Stimulated activated CD8-positive, alpha-beta memory T cell treated with anti-CD3 and anti-CD28 coated beads, Interleukin-12 subunit alpha, Interleukin-12 subunit beta, amount 100 ng/mL, for 4 hours (primary cell): ENCODE data around the gene PATJ.
"Not testable (repeated sequence)": the region's sequence is repeated elsewhere in the genome, so short reads cannot be mapped to it uniquely, and the experiment has no call there.

Source experiments
- DNase-seq: peaks from one replicate; pipeline ENCODE4 v3.0.0-alpha.2; 2020; ENCODE audit warnings: low read depth

The PATJ gene

DNA sequence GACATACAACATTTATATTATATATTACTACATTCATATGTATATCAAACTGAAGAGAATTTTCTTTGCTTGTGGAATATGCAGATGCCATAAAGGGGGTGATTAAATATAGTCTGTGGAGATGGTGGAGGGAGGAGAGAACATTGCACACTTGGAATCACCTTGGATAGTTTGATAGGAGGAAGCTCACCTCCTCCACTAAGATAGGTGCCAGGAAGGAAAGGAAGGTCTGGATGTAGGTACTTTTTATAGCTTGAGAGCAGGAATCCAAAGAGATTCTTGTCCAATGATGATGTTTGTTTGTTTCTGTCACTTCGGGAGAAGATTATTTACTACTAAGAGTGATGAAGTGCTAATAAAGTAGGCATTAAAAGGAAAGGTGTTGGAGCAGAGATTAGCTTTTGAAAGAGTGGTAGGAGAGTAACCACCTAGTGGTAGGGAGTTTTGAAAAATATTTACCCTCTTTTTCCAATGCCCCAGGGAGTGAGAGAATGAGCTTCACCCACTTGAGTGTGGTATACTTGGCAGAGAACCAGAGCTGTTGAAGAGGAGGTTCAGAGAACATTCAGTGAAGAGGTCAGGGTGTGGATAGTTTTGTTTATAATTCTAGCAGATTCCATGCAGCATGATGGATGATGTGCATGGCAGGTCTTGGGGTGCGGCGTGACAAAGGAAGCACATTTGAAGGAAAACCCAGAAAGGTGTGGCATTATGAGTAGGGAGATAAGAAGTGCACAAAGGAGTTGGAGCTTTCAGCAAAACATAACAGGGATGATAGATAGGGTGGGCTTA, 145.0 kb downstream of the PATJ start:
- no peak for DNase-seq

DNA sequence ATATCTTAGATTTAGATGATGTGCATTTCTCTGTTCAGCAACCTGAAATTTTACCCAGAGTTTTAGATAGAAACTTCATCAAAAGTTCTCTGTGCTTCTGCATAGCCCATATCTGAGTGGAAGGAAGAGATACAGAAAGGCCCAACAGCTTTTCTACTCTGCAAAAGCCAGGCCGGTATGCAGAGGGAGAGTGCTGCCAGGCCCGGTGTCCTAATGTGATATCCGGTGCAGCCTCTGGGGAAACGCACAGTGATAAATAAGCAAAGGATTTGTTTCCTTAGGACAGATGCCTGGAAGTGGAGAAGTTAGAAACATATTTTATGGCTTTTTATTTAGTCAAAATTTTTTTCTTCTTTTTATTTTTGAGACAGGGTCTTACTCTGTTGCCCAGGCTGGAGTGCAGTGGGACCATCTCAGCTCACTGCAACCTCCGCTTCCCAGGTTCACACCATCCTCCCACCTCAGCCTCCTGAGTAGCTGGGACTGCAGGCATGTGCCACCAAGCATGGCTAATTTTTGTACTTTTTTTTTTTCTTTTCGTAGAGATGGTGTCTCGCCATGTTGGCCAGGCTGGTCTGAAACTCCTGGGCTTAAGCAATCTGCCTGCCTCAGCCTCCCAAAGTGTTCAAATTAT, 145.8 kb downstream of the PATJ start:
- DNase-seq = no peak

DNA sequence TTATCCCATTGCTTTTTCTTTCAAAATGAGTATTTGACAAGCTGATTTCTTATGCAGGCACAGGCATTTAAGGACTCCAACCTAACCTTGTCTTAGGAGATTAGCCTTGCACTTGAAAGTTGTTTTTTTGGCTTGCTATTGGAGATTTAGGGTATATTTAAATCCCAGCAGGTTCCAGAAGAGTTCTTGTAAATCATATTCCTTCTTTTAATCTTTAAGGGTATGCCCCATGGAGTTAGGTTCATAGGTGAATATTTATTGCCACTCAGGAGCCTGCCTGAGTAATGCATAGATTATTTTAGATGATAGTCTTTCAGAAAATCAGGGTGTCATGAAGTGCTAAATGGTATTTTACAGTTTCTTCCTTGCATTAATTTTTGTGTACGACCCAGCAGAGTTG, 146.5 kb downstream of the PATJ start:
- no peak for DNase-seq

DNA sequence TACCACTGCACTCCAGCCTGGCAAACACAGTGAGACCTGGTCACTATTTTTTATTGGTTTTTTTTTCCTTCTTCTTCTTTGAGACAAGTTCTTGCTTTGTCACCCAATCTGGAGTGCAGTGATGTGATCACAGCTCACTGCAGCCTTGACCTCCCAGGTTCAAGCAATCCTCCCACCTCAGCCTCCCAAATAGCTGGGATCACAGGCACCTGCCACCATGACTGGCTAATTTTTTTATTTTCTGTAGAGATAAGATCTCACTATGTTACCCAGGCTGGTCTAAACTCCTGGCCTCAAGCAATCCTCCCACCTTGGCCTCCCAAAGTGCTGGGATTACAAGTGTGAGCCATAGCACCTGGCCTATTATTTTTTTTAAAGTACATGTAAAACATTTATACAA, 148.2 kb downstream of the PATJ start:
- not testable (repeated sequence) for DNase-seq

DNA sequence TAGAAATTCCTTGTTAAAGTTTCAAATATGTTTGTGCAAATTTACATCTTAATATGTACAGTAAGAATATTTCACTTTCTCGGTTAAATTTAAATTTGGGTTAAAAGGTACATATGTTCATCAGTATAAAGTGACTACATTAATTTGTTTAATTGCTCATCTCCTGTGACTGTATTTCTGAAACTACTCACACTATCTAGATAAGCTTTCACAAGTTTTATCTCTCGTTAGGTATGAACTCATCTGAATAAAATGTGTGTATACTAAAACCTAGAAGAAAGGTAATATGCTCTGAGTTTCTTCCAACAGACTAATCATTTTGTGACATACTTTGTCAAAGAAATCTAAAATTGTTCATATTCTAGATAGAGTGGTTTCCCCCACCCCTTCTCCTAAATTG, 150.7 kb downstream of the PATJ start:
- no peak for DNase-seq

DNA sequence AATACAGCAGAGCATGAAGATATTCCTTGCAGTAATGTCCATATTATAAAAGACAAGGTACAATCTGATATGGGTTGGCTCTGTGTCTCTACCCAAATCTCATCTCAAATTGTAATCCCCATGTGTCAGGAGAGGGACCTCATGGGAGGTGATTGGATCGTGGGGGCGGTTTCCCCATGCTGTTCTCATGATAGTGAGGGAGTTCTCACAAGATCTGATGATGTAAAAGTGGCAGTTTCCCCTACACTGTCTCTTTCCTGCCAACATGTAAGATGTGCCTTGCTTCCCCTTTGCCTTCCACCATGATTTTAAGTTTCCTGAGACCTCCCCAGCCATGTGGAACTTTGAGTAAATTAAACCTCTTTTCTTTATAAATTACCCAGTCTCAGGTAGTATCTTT, 152.0 kb downstream of the PATJ start:
- not testable (repeated sequence) for DNase-seq

DNA sequence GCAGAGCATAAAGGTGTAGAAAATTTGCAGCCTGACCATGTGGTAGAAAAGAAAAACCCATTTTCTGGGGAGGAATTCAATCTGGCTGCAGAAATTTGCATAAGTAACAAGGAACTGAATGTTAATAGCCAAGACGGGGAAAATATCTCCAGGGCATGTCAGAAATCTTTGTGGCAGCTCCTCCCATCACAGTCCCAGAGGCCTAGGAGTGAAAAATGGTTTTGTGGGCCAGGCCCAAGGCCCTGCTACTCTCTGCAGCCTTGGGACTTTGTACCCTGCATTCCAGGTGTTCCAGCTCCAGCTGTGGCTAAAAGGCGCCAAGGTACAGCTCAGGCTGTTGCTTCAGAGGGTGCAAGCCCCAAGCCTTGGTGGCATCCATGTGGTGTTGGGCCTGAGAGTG, 152.9 kb downstream of the PATJ start:
- DNase-seq = no peak

DNA sequence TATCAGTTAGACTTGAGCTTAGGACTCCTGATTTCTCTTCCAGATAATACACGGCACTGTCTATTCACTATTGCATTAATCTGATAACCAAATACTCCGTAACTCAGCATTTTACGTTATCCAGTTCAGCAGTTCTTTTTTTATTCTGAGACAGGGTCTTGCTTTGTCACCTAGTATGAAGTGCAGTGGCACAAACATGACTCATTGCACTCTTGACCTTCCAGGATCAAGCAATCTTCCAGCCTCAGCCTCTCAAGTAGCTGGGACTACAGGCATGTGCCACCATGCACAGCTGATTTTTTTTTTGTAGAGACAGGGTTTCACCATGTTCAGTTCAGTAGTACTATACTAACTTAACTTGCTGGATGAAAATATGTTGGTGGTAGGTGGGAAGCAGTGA, 156.4 kb downstream of the PATJ start:
- no peak for DNase-seq

DNA sequence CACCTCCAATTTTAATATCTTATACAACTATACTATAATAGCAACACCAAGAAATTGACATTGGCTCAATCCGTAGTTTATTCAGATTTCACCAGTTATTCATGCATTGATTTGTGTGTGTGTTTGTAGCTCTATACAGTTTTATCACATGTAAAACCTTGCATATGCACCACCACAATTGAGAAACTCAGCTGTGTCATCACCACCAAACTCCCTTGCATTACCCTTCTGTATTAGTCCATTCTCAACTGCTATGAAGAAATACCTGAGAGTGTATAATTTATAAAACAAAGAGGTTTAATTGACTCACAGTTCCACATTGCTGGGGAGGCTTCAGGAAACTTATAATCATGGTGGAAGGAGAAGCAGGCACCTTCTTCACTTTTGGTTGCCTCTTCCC, 162.1 kb downstream of the PATJ start:
- no peak for DNase-seq

DNA sequence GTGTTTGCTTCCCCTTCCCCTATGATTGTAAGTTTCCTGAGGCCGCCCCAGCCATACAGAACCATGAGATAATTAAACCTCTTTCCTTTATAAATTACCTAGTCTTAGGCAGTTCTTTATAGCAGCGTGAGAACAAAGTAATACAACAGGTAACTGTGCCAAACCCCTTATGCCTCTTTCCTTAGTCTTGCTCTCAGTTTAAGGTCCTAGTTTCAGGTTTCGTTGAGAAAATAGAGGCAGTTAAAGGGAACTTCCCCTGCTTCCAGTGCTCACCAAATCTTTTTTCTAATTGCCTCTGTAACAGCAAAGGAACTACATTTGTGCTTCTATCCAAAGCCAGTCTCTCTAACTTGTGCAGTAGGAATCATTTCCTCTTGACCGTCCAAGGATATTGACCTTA, 164.8 kb downstream of the PATJ start:
- DNase-seq = no peak

DNA sequence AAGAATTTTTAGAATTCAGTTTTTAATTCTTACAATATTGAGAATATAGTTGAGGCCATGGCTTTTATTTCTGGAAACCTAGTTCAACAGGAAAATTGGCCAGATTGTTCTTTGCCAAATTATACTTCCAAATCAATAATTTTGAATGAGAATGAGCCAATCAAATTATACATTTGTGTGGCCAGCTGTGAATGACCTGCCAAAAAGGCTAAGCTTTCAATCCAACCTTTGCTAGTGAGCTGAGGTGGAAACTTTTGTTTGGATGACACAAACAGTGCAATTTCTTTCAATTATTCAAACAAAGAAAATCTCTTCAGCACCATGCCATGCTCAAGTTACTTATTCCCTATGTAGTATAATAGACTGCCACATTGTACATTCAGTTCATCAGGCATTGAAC, 167.8 kb downstream of the PATJ start:
- DNase-seq = no peak

DNA sequence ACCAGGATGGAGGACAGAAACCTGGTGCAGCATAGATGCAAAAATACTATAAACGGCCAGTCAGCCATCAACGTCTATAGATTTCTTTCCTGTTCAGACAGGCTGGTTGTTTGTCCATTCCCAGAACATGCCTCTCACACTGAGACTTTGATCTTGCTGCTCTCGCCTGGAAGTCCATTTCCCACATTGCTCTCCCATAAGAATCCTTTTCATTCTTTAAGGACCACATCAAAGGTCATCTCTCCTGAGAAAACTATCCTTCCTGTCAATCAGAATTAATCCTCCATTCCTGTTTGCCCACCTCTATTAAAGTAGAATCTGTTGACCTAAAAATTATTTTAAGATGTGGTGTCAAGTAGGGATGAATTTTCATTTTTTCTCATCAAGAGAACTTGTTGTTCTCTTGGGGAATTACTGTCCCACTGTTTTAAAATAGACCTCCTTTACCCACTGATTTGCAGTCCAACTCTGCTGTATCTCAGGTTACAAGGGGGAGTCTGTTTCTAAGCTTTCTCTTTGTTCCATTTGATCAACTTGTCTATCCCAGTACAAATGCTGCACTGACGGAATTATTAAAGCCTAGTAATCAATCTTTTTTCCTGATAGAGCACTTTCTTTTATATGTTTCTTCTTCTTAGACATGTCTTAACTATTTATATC, 172.7 kb downstream of the PATJ start:
- no peak for DNase-seq

DNA sequence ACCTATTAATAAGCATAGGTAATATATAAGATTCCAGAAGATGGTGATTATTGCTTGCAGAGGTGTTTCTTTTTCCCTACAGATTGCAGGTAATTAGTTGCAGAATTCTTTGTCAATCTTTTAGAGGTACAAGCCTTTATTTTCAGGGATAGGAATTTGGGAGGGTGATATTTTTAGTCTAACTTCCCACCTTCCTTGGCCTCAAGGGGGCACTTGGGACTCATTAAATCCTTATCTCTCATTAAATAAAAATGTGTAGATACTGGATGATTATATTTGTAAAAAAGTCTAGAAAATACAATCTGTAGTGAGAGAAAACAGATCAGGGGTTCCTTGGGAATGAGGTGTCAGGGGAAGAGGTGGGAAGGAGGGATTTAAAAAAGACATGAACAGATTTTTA, 179.2 kb downstream of the PATJ start:
- no peak for DNase-seq

DNA sequence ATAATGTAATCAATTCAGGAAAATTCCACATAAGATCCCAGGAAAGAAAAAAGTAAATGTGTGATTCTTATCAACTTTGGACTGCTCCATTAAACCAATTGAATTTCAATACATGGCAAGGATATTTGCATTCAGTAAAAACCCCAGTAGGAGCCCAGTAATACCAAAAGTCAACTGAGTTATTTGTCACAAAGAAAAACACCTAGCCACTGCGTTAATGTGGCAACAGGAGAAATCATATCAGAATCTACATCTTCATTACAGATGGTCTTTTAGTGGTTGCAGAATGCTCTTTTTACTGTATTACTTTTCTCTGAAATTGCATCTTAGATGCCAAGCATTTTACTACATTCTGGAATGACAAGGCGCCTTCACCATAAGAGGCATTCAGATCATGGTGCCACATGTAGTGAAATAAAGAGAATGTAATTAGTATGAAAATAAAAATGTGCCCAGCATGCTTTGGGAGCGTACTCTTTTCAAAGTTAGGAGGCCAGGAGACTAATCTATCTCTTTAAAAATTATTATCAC, 180.7 kb downstream of the PATJ start:
- no peak for DNase-seq

DNA sequence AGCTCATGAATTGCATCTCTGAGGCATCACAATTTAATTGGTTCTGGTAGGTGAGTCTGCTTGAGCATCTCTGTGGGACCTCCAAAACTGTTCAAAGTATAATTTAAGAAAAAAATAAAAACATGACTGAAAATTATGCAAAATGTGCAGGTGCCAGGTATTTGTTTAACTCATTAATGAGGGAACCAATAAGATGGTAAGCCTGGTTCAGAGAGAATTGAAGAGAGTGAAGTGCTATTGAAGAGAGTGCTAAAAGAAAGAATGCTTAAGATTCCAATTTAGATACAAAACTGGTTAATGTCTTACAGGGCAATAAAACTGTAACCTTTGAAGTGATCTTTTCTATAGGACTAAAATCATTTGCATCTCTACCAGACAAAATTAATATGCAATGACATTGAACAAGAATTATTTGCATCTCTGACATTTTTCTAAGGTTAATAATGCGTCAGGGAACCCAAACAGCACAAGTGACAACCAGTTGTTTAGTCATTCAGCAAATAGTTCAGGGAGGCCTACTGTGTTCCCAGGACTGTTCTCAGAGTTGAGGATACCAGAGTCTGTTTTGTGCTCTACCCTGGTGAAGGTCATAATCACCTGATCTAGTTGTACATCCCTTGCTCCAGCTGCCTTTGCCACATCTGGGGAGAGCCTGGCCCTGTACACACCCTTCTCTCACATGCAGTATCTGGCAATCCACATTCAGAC, 183.5 kb downstream of the PATJ start:
- DNase-seq = no peak

DNA sequence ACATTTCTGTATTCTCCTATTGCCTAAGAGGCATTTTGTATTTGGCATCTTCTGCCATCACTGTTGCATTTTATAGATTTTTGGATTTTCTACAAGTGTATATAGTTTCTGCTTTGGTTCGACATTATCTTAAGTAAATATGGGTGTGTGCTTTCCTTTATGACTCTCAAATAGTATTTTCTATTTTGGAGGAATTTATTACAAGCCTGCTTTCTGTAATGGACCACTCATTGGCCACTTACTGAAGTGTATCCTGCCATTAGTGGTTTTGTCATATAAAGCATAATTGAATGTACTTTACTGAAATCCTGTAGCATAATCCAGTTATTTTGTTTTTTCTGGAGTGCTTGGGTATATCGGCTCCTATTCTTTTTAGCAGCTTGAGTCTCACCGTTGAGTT, 184.3 kb downstream of the PATJ start:
- no peak for DNase-seq

DNA sequence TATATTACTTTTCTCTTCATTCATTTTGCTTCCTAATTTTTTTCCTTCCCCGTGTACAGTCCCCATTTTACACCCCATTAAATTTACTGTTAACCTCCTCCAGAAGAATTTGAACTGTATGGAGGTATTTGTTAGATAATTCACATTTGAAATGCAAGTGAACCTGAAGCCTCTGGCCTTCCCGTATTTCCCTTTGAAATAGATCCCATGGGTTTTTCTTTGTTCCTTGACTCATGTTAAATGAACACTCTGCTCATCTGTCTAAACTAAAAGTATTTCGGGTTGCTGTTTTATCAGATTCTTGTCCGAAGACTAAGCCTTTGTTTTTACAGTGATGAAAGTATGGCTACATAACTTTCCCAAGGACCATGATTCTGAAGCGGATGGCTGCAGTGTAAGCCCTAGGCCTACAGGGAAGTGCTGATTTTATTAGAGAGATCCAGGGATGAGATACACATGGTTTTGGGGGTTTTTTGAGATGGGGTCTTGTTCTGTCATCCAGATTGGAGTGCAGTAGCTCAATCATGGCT, 187.9 kb downstream of the PATJ start:
- no peak for DNase-seq

DNA sequence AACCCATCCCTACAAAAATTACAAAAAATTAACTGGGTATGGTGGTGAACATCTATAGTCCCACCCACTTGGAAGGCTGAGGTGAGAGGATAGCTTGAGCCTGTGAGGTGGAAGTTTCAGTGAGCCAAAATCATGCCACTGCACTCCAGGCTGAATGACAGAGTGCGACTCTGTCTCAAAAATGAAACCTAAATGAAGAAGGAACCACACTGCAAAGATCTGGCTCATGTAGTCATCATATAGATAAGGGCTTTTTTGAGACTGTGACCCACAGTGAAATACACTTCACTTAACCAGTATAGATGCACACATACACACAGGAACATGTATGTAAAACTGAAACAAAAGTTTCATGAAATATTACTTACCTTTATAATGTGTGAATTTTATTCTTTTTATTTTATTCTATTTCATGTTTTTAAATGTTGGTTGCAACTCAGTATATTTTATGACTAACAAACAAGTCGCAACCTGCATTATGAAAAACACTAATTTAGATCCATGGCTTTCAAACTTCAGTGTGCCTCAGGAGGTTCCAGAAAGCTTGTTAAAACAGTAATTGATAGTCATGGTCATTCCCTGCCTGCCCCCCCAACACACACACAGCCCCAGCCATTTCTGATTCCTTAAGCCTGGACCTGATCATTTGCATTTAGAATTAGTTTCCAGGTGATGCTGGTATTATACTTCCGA, 189.5 kb downstream of the PATJ start:
- no peak for DNase-seq

DNA sequence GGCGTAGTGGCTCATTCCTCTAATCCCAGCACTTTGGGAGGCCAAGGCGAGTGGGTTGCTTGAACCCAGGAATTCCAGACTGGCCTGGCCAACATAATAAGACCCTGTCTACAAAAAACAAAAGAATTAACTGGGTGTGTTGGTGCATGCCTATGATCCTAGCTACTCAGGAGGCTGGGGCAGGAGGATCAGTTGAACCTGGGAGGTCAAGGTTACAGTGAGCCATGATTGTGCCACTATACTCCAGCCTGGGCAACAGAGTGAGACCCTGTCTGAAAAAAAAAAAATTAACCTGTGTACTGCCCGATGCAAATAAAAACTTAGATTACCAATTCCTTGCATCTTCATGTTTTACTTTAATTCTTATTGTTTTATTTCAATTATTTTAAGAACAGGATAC, 193.2 kb downstream of the PATJ start:
- DNase-seq = no peak

DNA sequence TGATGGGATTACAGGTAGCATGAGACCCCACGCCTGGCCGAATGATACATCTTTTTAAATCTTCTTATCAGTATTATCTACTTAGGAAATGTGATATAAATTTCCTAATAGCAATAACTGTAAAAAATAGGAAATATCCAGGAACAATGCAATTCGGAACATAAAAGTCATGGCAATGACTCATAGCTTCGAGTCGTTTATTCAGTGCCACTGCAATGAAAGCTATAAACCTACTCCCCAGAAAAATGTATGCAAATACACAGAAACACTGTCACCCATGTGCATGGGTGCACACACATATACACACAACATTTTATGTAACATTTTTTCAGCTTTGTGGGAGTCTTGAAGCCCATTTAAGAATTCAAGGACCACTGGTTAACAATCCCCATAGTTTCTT, 194.6 kb downstream of the PATJ start:
- DNase-seq = no peak

DNA sequence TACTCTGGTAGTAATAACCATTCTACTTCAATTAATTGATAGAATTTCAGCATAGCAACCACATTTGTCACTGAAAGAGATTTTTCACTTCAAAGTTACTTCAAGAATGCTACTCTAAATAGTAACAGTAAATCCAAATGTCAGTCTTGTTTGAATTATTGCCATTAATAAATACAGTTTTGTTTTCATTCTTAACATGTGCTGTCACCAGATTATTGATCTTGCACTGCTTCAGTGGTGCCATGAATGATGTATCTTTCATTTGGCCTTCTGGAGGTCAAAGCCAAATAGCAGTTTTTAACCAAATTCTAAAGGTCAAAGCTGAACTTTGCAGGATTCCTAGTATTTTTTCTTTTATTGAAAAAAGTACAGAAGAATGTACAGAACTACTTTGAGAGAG, 199.5 kb downstream of the PATJ start:
- no peak for DNase-seq

DNA sequence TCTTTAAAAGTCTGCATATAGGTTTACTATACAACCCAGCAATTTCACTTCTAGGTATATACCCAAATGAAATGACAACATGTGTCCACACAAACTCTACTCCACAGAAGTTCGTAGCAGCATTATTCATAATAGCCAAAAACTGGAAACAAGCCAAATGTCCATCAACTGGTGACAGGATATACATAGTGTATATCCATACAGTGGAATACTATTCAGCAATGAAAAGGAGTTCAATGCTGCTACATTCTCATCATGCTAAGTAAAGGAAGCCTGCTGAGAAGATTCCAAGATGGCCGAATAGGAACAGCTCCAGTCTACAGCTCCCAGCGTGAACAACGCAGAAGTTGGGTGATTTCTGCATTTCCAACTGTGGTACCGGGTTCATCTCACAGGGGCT, 200.6 kb downstream of the PATJ start:
- DNase-seq = no peak
